Stimulated activated CD4-positive, alpha-beta T cell treated with anti-CD3 and anti-CD28 coated beads, Interleukin-1b, Interleukin-23, amount 100 ng/mL, for 24 hours (primary cell): ENCODE data around the gene GREB1L.
"Not testable (repeated sequence)": the region's sequence is repeated elsewhere in the genome, so short reads cannot be mapped to it uniquely, and the experiment has no call there.

ENCODE experiments used
- DNase-seq, 4 experiments: peaks; one replicate each; pipeline ENCODE4 v3.0.0-alpha.2; 2020; ENCODE audit warnings: low read depth in 4 of 4, low spot score in 1 of 4

Gene GREB1L

GRCh38 chr18:21303895-21304294 lies 61.9 kb downstream of the GREB1L start:
- DNase-seq, result no peak

GRCh38 chr18:21305621-21306020 lies 63.6 kb downstream of the GREB1L start:
- no peak for DNase-seq

GRCh38 chr18:21306368-21306767 lies 64.3 kb downstream of the GREB1L start:
- no peak for DNase-seq

- DNase-seq, result no peak
These were observed 65.5 kb downstream of the GREB1L start for GRCh38 chr18:21307578-21307977.

- no peak for DNase-seq
These were observed 67.2 kb downstream of the GREB1L start for GRCh38 chr18:21309248-21309647.

- DNase-seq, result not testable (repeated sequence)
These were observed 69.9 kb downstream of the GREB1L start for GRCh38 chr18:21311980-21312379.

- no peak for DNase-seq
These were observed 71.5 kb downstream of the GREB1L start for GRCh38 chr18:21313576-21313975.

GRCh38 chr18:21314724-21315123 lies 72.7 kb downstream of the GREB1L start:
- DNase-seq, result no peak

GRCh38 chr18:21315126-21315525 lies 73.1 kb downstream of the GREB1L start:
- not testable (repeated sequence) for DNase-seq

- DNase-seq, result no peak
These were observed 73.7 kb downstream of the GREB1L start for GRCh38 chr18:21315741-21316197.

GRCh38 chr18:21316296-21316695 lies 74.3 kb downstream of the GREB1L start:
- no peak for DNase-seq

- no peak for DNase-seq
These were observed 79.7 kb downstream of the GREB1L start for GRCh38 chr18:21321711-21322110.

- no peak for DNase-seq
These were observed 85.1 kb downstream of the GREB1L start for GRCh38 chr18:21327101-21327500.

GRCh38 chr18:21330122-21330701 lies 88.2 kb downstream of the GREB1L start:
- no peak for DNase-seq

- DNase-seq, result no peak
These were observed 89.0 kb downstream of the GREB1L start for GRCh38 chr18:21331065-21331464.

GRCh38 chr18:21335927-21336488 lies 94.0 kb downstream of the GREB1L start:
- DNase-seq, result no peak

- DNase-seq, result no peak
These were observed 94.8 kb downstream of the GREB1L start for GRCh38 chr18:21336846-21337245.

- DNase-seq, result no peak
These were observed 99.1 kb downstream of the GREB1L start for GRCh38 chr18:21341141-21341540.

- no peak for DNase-seq
These were observed 100.3 kb downstream of the GREB1L start for GRCh38 chr18:21342372-21342771.

GRCh38 chr18:21344860-21345259 lies 102.8 kb downstream of the GREB1L start:
- DNase-seq, result no peak

GRCh38 chr18:21345840-21346239 lies 103.8 kb downstream of the GREB1L start:
- no peak for DNase-seq

- no peak for DNase-seq
These were observed 117.7 kb downstream of the GREB1L start for GRCh38 chr18:21359746-21360145.

- DNase-seq, result no peak
These were observed 119.4 kb downstream of the GREB1L start for GRCh38 chr18:21361307-21361880.
